ENCODE data around the gene CLEC4E.
"Not testable (repeated sequence)": the region's sequence is repeated elsewhere in the genome, so short reads cannot be mapped to it uniquely, and the experiment has no call there.

Gene CLEC4E, protein sequence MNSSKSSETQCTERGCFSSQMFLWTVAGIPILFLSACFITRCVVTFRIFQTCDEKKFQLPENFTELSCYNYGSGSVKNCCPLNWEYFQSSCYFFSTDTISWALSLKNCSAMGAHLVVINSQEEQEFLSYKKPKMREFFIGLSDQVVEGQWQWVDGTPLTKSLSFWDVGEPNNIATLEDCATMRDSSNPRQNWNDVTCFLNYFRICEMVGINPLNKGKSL

DNA sequence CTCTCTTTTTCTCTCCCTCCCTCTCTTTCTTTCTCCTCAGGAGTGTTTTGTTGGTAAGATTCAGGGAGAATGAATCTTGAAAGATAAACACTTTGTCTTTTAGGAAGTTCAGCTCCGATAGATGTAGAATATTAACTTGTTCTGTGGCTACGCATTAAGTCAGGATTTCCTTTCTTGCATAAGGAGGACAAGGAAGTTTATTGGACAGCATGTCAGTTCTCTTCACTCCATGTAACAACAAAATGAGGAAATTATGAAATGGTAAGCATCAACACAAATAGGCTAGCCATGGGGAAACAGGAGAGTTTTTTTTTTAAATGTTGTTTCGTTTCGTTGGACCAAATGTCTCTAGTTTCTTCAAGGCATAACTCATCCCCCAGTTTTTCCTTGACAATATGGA is at the start of gene CLEC4E:
TSS of gene CLEC4E (minus strand) at position 75 of the 400 bp plus-strand sequence. CDS start 108 bp downstream, outside the sequence.
- FAIRE-seq = not testable (repeated sequence)

GRCh38 chr12:8589679-8590078 is 49.0 kb upstream of the CLEC4E start:
- no peak for FAIRE-seq

DNA sequence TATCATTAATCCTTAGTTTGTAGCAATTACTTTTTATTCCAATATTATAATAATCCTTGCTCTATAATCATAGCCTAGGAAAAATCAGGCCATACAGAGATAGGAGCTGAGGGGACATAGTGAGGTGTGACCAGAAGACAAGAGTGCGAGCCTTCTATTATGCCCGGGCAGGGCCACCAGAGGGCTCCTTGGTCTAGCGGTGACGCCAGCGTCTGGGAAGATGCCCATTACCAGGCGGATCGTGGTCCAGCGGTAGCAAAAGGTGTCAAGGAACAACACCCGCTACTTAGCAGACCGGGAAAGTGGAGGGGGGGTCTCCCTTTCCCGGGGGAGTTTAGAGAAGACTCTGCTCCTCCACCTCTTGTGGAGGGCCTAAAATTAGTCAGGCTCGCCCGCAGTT is 43.8 kb upstream of the CLEC4E start:
- FAIRE-seq = not testable (repeated sequence)

- FAIRE-seq = no peak
Measured at GRCh38 chr12:8584004-8584403, 43.3 kb upstream of the CLEC4E start.

GRCh38 chr12:8581098-8581784 is 40.5 kb upstream of the CLEC4E start:
- FAIRE-seq = no peak

DNA sequence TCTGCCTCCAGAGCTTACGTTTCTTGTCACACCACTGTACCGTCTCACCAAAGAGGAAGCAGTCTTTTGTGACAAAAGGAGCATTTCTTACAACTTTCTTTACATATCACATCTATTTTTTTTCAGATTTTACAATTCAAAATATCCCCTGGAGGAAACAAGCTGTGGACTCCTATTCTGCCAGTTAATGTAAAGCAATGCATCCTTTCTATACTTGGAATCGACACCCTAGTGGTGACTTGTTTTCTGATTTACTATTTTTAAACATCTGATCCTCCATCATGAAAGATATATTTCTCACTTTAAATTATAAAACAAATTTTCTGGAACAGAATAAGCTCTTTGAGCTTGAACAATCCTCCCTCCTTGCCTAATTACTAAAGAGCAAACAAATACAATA is 37.2 kb upstream of the CLEC4E start:
- no peak for FAIRE-seq

DNA sequence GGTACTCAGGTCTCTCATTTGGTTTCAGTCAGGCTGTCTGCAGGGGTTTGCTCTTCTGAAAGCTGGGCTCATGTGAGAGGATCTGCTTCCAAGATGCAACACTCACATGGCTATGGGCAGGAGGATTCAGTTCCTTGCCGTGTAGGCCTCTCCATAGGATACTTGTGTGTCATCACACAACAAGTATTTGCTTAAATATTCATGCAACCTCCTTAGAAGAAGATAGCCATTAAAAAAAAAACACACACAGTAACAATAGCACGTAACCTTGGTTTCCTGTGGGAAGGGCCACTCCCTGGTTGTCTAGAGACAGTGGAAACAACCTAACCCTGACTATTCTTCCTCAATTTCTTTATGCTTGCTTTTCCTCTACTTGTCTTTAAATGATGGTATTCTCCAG is 31.8 kb upstream of the CLEC4E start:
- FAIRE-seq = no peak

DNA sequence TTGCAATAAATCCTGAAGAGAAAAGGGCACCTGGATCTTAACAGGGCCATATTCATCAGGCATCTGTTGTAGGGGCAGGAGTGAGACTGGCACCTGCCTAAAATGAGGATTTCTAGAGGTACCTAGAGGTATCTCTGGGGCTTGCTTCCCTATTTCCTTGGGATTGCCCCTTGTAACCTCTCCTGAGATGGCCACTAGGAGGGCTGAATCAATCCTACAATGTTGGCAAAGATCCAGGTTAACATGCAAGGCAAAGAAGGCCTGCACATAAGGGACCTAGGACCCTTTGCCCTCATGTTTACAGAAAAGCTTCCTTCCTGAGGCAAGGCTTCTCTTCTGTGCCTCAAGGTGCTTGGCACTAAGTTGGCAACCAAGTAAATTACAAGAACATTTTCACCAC is 25.8 kb upstream of the CLEC4E start:
- no peak for FAIRE-seq

- FAIRE-seq = not testable (repeated sequence)
Measured at GRCh38 chr12:8566052-8566451, 25.3 kb upstream of the CLEC4E start.

DNA sequence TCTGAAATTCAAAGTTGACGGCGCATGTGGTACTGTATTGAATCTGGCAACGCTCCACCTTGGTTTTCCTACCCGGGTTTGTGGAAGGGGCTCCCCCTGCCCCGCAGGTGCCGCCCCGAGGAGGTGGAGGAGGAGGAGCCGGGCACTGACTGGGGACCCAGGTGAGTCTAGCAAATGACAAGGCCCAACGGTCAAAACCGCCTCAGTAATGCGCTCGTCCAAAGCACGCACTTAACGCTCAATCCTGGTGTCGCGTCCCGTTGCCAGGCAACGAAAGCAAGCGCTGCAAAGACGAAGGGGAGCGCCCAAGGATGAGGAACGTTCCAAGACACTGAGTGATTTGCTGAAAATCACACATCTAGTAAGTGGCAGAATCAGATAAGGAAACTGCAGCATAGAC is 24.0 kb upstream of the CLEC4E start:
- no peak for FAIRE-seq

GRCh38 chr12:8563356-8563755 is 22.7 kb upstream of the CLEC4E start:
- FAIRE-seq = no peak

DNA sequence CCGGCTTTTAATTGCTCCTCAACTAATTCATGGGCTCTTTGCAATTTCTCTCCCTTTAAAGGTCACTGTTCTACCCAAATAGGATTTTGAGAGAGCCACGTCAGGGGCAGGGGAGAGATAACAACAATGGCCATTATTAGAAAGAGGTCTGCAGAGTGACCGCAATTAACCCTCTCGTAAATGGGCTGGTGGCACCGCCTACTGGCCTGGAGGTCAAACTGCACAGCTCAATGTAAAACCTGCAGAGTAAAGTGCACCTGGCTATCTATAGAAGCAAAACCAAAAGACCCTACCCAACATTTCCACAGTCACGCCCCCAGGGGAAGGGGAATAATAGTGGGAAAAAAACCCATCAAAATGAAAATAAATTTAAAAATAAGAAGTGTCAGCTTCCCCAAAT is 21.6 kb upstream of the CLEC4E start:
- no peak for FAIRE-seq

DNA sequence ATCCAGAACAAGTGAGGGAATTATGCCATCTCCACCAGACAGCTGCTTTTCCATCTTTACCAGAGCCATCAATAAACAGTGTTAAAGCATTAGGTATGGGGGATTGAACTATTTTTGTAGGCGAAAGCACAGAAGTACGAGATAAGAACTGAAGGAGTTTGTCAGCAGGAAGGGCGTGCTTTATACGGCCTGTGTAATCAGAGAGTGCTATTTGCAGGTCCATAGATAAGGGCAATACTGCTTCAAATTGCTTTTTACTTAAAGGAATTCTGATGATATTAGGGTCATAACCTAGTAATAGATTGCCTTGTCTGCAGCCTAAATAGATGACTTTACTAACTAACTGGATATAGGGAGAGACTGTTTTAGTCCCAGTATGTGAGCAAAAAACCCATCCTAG is 20.3 kb upstream of the CLEC4E start:
- FAIRE-seq = no peak

- FAIRE-seq = no peak
Measured at GRCh38 chr12:8559676-8560075, 19.0 kb upstream of the CLEC4E start.

DNA sequence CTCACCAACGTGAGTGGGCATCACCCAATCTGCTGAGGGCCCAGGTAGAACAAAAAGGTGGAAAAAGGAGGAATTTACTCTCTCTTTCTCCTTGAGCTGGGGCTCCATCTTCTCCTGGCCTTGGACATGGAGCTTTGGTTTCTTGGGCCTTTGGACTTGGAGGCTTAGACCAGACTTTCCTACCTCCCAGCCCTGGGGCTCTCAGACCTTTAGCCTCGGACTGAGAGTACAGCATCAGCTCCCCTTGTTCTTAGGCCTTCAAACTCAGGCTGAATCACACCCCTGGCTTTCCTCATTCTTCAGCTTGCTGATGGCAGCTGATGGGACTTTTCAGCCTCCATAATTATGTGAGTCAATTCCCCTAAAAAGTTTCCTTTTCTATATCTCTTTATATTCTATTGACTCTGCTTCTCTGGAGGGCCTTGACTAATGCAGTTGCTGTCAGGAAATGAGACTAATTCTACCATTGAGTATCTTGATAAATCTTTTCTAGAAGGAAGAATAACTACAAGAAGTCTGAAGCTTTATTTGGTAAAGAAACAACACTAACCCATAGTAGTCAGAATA is 15.9 kb upstream of the CLEC4E start:
- FAIRE-seq = no peak

DNA sequence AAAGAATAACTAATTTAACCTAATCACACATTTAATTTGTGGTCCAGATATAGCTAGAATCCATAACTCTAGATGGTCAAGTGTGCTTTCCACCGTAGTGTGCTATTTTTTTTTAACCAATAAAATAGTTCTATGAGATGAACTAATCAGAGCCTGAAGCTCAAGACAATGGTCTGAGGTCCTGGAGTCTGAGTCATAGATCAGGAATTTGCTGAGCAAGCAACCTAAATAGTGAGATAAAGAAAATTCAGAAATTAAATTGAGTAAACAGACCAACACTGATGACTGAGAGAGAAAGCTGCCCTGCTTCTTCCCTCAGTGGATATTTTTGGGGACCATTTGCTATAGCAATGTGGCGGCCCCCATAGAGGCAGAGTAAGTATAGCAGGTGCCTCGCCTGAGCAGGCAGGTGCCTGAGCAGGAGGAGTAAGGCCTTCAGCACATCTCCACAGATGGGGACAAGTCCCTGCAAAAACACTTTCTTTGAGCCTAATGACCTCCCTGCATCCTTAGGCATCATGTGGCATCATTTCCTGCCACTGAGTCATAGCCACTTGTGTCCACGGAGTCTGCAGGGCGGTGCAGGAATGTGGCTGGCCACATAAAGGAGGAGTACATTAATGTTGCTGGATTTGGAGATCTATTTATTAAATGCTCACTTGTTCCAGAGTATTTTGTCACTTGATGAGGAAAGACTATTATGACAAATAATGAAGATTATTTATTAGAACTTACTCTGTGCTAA is 13.9 kb upstream of the CLEC4E start:
- no peak for FAIRE-seq

DNA sequence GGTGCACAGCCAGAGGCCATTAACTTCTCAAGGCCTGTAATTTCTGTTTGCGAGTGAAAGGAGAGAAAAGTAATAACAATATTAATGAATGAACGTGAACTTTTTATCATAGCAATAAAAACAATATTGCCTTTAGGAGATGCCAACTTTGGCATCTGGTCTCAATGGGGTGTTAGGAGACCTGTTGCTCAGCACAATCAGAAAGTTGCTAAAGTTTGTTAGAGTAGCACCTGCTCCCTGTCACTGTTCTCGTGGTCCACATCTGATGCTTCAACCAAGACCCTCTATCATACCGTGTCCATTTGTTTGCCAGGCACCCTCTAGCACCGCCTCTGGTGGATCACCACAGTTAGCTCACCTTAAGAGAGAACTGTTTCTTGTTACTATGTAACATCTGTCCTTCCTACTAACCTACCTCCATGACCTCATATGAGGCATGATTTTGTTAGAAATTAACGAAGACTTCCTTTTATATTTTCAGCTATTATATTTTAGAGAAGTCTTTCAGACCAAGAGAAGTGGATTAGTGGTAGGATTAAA is 12.5 kb upstream of the CLEC4E start:
- no peak for FAIRE-seq

DNA sequence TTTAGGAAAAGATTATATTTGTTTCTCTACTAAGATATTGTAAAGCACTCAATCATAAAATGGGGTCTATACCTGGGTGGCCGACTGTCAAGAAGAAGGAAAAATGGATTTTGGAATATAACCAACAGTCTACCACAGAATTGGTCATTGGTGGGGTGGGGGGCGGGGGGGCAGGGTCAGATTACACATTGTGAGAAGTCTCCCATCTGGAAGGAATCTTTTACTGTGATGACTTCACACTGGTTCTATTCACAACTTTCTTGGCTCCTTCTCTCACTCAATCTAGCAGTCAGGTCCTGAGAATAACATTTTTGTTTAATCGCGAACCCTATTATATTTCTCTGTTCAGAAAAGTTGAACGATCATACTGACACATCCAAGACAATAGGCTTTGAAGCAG is 8.7 kb upstream of the CLEC4E start:
- FAIRE-seq = no peak

DNA sequence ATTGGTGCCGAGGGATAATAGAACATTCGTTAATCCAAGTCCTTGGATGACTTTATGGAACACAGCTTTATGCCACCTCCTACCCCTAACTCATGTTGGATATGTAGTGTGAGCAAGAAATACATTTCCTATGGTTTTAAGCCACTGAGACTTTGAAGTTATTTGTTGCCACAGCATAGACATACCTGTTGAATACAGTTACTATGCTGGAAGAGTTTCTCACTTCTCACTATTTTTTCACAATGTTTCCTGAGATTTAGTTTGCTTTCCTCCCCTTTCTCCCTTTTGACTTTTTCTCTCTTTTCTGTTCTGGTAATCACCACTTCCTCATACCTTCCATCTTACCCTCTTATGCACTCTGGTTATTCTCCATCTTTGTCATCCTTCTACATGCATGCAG is 7.5 kb upstream of the CLEC4E start:
- no peak for FAIRE-seq

GRCh38 chr12:8547645-8548044 is 6.9 kb upstream of the CLEC4E start:
- no peak for FAIRE-seq

GRCh38 chr12:8546591-8546990 is 5.9 kb upstream of the CLEC4E start:
- no peak for FAIRE-seq

DNA sequence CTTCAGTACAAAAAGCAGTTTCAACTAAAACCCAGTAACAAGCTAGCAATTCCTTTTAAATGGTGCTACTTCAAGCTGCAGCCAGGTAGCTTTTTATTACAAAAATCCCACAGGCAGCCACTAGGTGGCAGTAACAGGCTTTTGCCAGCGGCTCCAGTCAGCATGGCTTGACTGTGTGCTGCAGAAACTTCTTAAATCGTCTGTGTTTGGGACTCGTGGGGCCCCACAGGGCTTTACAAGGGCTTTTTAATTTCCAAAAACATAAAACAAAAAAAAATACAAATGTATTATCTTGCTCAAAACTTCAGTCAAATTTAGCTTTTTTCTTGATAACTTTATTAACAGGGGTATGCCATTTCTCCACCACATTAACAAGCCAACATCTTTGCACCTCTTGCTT is 3.6 kb upstream of the CLEC4E start:
- FAIRE-seq = peak; percentile 72

DNA sequence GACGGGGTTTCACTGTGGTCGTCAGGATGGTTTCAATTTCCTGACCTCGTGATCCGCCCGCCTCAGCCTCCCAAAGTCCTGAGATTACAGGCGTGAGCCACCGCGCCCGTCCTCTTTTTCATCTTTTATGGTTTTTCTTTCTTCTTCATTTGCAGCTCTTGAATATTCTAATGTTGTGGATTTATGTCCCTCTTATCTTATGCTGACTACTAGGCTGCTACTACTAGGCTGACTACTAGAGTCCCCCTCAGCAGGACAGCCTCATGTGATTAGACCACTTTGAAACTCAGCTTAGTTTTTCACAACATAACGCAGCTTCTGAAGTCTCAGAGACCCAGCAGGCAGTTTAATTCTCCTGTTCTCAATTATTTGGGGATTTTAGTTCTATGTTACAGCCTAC is 857 bp upstream of the CLEC4E start:
- FAIRE-seq = no peak

- not testable (repeated sequence) for FAIRE-seq
Measured at GRCh38 chr12:8537820-8538219, 2.9 kb downstream of the CLEC4E start.
